ENCODE measurements around the gene LAMA2. TPM values are rescaled to one million over a fixed set of nuclear protein-coding genes. Genes with fewer than 3 reads are reported as not detected.

LAMA2 gene
- total and polyA plus RNA-seq, 3 donors from 2014 or later, result 25.9 to 94.8 (median 56.0) TPM

DNA sequence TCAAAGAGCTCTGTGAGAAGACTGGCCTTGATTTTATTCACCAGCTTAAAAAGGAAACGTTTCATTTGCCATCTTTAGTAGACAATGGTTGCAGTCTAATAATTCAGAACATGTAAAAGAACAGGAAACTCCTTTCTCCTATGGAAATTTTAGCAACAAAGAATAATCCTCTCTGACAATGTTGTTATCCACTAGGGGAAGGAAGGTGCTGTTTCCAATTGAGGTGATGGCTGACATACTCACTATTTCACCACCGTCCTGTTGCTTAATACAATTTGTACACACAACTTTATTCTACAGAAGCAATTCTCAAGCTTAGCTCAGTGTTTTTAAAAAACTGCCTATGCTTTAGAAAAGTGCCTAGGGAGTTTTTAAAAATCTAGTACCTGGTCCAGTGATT lies 634.4 kb downstream of the LAMA2 start:
- WGBS, 2 donors, result 44 to 59% methylated on average over 2 of the region's 2 CpGs
- Histone ChIP-seq H3K36me3 (ENCODE audit: low read depth, missing control alignments) (no peaks in the 10 kb centered on the region), H3K4me3 (no peak overlapping the region), H3K4me1 (no peaks in the 10 kb centered on the region), H3K27ac (no peak overlapping the region), H3K27me3 (no peaks in the 10 kb centered on the region), H3K9me3 (no peaks in the 10 kb centered on the region)
- DNase-seq, result no peak
- TF ChIP-seq POLR2A (IDR thresholded peaks at IDR 0.05), result no peak
- no peak for TF ChIP-seq CTCF (IDR thresholded peaks at IDR 0.05)
- intact Hi-C loops (cut with DNase I; ENCODE audit: low total_unique reads), result no loop called here

DNA sequence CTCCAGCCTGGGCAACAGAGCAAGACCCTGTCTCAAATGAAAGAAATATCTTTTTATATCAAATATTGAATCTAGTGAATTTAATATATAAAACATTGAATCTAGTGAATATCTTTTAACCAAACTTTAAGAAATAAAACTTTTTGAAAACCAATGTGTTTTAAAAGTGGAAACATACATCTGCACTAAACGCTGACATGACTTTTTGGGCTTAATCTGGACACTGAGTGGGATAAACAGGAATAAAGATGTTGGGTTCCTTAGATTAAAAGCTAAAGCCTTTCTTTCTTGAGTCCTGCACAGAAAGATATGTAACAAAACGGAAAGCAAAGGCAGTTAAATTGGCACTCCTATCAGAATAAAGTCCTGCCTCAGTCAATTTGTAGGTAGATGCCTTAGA lies 636.8 kb downstream of the LAMA2 start:
- no peak for TF ChIP-seq CTCF (IDR thresholded peaks at IDR 0.05)
- no peak for TF ChIP-seq POLR2A (IDR thresholded peaks at IDR 0.05)
- DNase-seq, result no peak
- 94 to 96% methylated on average over 2 of the region's 2 CpGs for WGBS, 2 donors
- H3K36me3 ChIP-seq (ENCODE audit: low read depth, missing control alignments), result no peaks in the 10 kb centered on the region
- intact Hi-C loops (cut with DNase I; ENCODE audit: low total_unique reads), result no loop called here
- H3K4me3 ChIP-seq, result no peak overlapping the region
- no peaks in the 10 kb centered on the region for H3K4me1 ChIP-seq
- H3K27ac ChIP-seq, result no peak overlapping the region
- no peaks in the 10 kb centered on the region for H3K27me3 ChIP-seq
- H3K9me3 ChIP-seq, result no peaks in the 10 kb centered on the region

GRCh38 chr6:129521946-129522345 lies 639.0 kb downstream of the LAMA2 start:
- DNase-seq, result no peak
- no peaks in the 10 kb centered on the region for H3K27me3 ChIP-seq
- no peak overlapping the region for H3K4me3 ChIP-seq
- H3K27ac ChIP-seq, result no peak overlapping the region
- TF ChIP-seq CTCF (IDR thresholded peaks at IDR 0.05) (no peak), POLR2A (IDR thresholded peaks at IDR 0.05) (no peak)
- 48 to 50% methylated on average over 2 of the region's 2 CpGs for whole genome bisulfite sequencing, 2 donors
- H3K36me3 ChIP-seq (ENCODE audit: low read depth, missing control alignments), result no peaks in the 10 kb centered on the region
- no peaks in the 10 kb centered on the region for H3K9me3 ChIP-seq
- intact Hi-C loops (cut with DNase I; ENCODE audit: low total_unique reads), result no loop called here
- no peaks in the 10 kb centered on the region for H3K4me1 ChIP-seq

DNA sequence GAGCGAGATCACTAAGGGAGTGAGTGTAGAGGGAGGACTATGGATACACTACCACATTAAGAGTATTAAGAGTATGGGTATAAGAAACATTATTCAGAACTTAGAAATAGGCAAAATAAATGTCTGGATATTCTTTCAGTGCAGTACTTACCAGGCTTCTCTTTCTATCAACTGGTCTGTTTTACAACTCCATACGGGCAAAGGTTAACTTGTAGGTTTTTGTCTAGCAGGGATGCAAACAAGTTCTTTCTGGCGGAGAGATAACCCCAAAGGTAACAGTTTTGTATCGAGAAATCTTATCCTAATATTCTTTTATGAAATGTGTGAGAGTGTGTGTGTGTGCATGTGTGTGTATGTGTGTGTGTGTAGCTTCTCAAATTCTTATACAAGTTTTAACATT lies 640.9 kb downstream of the LAMA2 start:
- Histone ChIP-seq H3K27me3 (no peaks in the 10 kb centered on the region), H3K36me3 (ENCODE audit: low read depth, missing control alignments) (no peaks in the 10 kb centered on the region), H3K27ac (no peak overlapping the region), H3K9me3 (no peaks in the 10 kb centered on the region), H3K4me3 (no peak overlapping the region), H3K4me1 (no peaks in the 10 kb centered on the region)
- intact Hi-C loops (cut with DNase I; ENCODE audit: low total_unique reads), result no loop called here
- no peak for TF ChIP-seq POLR2A (IDR thresholded peaks at IDR 0.05)
- TF ChIP-seq CTCF (IDR thresholded peaks at IDR 0.05), result no peak
- no peak for DNase-seq
- WGBS, 2 donors, result 83 to 85% methylated on average over 4 of the region's 4 CpGs

GRCh38 chr6:129525055-129525454 lies 642.1 kb downstream of the LAMA2 start:
- no peak overlapping the region for H3K4me3 ChIP-seq
- H3K27me3 ChIP-seq, result no peaks in the 10 kb centered on the region
- 62 to 74% methylated on average over 1 of the region's 1 CpG for WGBS, 2 donors
- intact Hi-C loops (cut with DNase I; ENCODE audit: low total_unique reads), result no loop called here
- H3K4me1 ChIP-seq, result no peaks in the 10 kb centered on the region
- H3K27ac ChIP-seq, result no peak overlapping the region
- H3K9me3 ChIP-seq, result no peaks in the 10 kb centered on the region
- TF ChIP-seq POLR2A (IDR thresholded peaks at IDR 0.05), result no peak
- TF ChIP-seq CTCF (IDR thresholded peaks at IDR 0.05), result no peak
- H3K36me3 ChIP-seq (ENCODE audit: low read depth, missing control alignments), result no peaks in the 10 kb centered on the region
- no peak for DNase-seq

All from testis (tissue), 3 donors.